Endodermal cell (in vitro differentiated cells): Measurements from ENCODE around the gene BBS12. TPM values are rescaled to one million over a fixed set of nuclear protein-coding genes. Genes with fewer than 3 reads are reported as not detected.

Experiments
- DNase-seq: peaks from one replicate; pipeline ENCODE4 v3.0.0-alpha.2; 2017
- H3K27ac ChIP-seq: 2 replicates; pipeline ENCODE4 v1.5.1; 2013; ENCODE audit warnings: mild to moderate bottlenecking, low read depth, low read length, moderate library complexity
- H3K27me3 ChIP-seq: 2 replicates; pipeline ENCODE4 v1.6.1; 2013; ENCODE audit warnings: mild to moderate bottlenecking, low read length, moderate library complexity; ENCODE audit not compliant: insufficient read depth, control insufficient read depth, poor library complexity, severe bottlenecking
- H3K36me3 ChIP-seq: 2 replicates; pipeline ENCODE4 v1.7.0; 2013; ENCODE audit warnings: mild to moderate bottlenecking, low read length, moderate library complexity; ENCODE audit not compliant: control insufficient read depth, insufficient read depth
- H3K4me1 ChIP-seq: one replicate; pipeline ENCODE4 v1.7.0; 2013; ENCODE audit warnings: low read length; ENCODE audit not compliant: control insufficient read depth, insufficient read depth
- H3K4me3 ChIP-seq: 2 replicates; pipeline ENCODE4 v1.5.1; 2013; ENCODE audit warnings: mild to moderate bottlenecking, low read length, moderate library complexity
- H3K9ac ChIP-seq: 2 replicates; pipeline ENCODE4 v1.6.1; 2013; ENCODE audit warnings: mild to moderate bottlenecking, low read length, moderate library complexity; ENCODE audit not compliant: poor library complexity, severe bottlenecking; ENCODE audit errors: extremely low read depth
- H3K9me3 ChIP-seq: 2 replicates; pipeline ENCODE4 v1.6.1; 2013; ENCODE audit warnings: mild to moderate bottlenecking, low read length, moderate library complexity; ENCODE audit not compliant: control insufficient read depth
- H3K27ac Mint-ChIP-seq: 2 replicates; pipeline ENCODE4 v1.8.0; 2020; ENCODE audit warnings: mixed read lengths
- H3K27me3 Mint-ChIP-seq: 2 replicates; pipeline ENCODE4 v1.8.0; 2021; ENCODE audit warnings: mild to moderate bottlenecking, mixed read lengths; ENCODE audit not compliant: insufficient read depth
- H3K36me3 Mint-ChIP-seq: 2 replicates; pipeline ENCODE4 v1.8.0; 2020; ENCODE audit warnings: low read depth, mixed read lengths
- H3K4me1 Mint-ChIP-seq: 2 replicates; pipeline ENCODE4 v1.8.0; 2020; ENCODE audit warnings: mixed read lengths
- H3K4me3 Mint-ChIP-seq: 2 replicates; pipeline ENCODE4 v1.8.0; 2020; ENCODE audit warnings: mild to moderate bottlenecking, moderate library complexity, mixed read lengths
- H3K9me3 Mint-ChIP-seq: 2 replicates; pipeline ENCODE4 v1.8.0; 2020; ENCODE audit warnings: mild to moderate bottlenecking, mixed read lengths
- WGBS, 2 experiments: methylation state at CpG; one replicate each; pipeline versions ENCODE4 v1.1.5 to v1.1.7; 2013; ENCODE audit warnings: missing lambda C conversion rate in 2 of 2, mixed read lengths in 1 of 2; ENCODE audit not compliant: insufficient coverage in 1 of 2, insufficient read length in 1 of 2; 5-methylcytosine and 5-hydroxymethylcytosine counted together
- total RNA-seq, 2 donors: library from RNA; stranded (reverse); fragmentation: NEBNext Ultra II Directional in 1 of 2; extraction: Animal tissue kit (Norgen Biotek cat#: 25700) in 1 of 2; gene quantifications; 2 replicates in 1 of 2; 3 replicates in 1 of 2; pipeline ENCODE4 v1.2.1, GENCODE V29; 2021
- TF ChIP-seq, protein P1 (sequence below): fragments of 200-600 bp; sonication (generic); conservative IDR thresholded peaks from 2 replicates; pipeline ENCODE4 v1.5.0; 2021; ENCODE audit warnings: antibody characterized with exemption, mild to moderate bottlenecking

Gene BBS12
- total RNA-seq, 2 donors from 2014 or later: 4.1 to 4.2 TPM

GRCh38 chr4:122747883-122748282 lies 15.4 kb downstream of the BBS12 start:
- H3K4me3 ChIP-seq: no peak overlapping the region
- Mint-ChIP-seq H3K27me3 (no peaks in the 10 kb centered on the region), H3K36me3 (no peaks in the 10 kb centered on the region), H3K27ac (no peak overlapping the region), H3K4me1 (no peaks in the 10 kb centered on the region), H3K4me3 (no peak overlapping the region), H3K9me3 (no peaks in the 10 kb centered on the region)
- H3K36me3 ChIP-seq: no peaks in the 10 kb centered on the region
- 83 to 100% methylated on average over 1 of the region's 1 CpG for WGBS, 2 experiments
- DNase-seq: no peak
- H3K27me3 ChIP-seq: no peaks in the 10 kb centered on the region
- TF ChIP-seq, protein P1, sequence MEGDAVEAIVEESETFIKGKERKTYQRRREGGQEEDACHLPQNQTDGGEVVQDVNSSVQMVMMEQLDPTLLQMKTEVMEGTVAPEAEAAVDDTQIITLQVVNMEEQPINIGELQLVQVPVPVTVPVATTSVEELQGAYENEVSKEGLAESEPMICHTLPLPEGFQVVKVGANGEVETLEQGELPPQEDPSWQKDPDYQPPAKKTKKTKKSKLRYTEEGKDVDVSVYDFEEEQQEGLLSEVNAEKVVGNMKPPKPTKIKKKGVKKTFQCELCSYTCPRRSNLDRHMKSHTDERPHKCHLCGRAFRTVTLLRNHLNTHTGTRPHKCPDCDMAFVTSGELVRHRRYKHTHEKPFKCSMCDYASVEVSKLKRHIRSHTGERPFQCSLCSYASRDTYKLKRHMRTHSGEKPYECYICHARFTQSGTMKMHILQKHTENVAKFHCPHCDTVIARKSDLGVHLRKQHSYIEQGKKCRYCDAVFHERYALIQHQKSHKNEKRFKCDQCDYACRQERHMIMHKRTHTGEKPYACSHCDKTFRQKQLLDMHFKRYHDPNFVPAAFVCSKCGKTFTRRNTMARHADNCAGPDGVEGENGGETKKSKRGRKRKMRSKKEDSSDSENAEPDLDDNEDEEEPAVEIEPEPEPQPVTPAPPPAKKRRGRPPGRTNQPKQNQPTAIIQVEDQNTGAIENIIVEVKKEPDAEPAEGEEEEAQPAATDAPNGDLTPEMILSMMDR: no peak
- H3K9ac ChIP-seq: no peak overlapping the region
- no peaks in the 10 kb centered on the region for H3K4me1 ChIP-seq
- no peaks in the 10 kb centered on the region for H3K9me3 ChIP-seq
- H3K27ac ChIP-seq: no peak overlapping the region

- Mint-ChIP-seq H3K4me1 (no peaks in the 10 kb centered on the region), H3K4me3 (no peak overlapping the region), H3K9me3 (no peaks in the 10 kb centered on the region), H3K27ac (no peak overlapping the region), H3K36me3 (no peaks in the 10 kb centered on the region), H3K27me3 (no peaks in the 10 kb centered on the region)
- WGBS, 2 experiments: 90 to 93% methylated on average over 4 to 5 of the region's 5 CpGs
- Histone ChIP-seq H3K9ac (no peak overlapping the region), H3K9me3 (no peaks in the 10 kb centered on the region), H3K27me3 (no peaks in the 10 kb centered on the region), H3K4me1 (no peaks in the 10 kb centered on the region), H3K27ac (no peak overlapping the region), H3K36me3 (no peaks in the 10 kb centered on the region), H3K4me3 (no peak overlapping the region)
- TF ChIP-seq, protein P1: no peak
- DNase-seq: no peak
Observed at GRCh38 chr4:122749704-122750454, 17.4 kb downstream of the BBS12 start.

DNA sequence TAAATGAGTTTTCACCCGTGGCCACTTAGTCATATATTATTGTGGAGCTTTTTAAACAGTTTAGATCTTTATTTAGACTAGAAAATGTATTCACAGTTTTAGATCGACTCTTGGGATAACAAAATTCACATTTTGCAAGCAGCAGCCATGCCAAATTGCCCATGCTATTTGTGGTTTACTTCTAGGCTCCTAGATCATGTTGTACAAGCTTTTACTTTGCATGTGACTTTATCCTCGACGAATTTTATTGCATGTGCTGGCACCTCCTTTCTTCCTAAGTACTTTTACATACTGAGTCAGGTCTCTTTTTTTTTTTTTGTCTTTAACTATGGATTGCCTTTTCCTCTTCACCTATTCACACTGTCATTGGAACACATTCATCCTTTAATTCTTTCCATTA lies 23.2 kb downstream of the BBS12 start:
- Mint-ChIP-seq H3K9me3 (no peaks in the 10 kb centered on the region), H3K27me3 (no peaks in the 10 kb centered on the region), H3K4me1 (peaks cover 3% of the 10 kb centered on the region)

More for the DNA sequence above, 23.2 kb downstream of the BBS12 start:
- Mint-ChIP-seq H3K27ac (no peak overlapping the region), H3K4me3 (no peak overlapping the region), H3K36me3 (no peaks in the 10 kb centered on the region)
- WGBS, 2 experiments: 87 to 88% methylated on average over 4 of the region's 4 CpGs
- no peaks in the 10 kb centered on the region for H3K9me3 ChIP-seq
- no peaks in the 10 kb centered on the region for H3K27me3 ChIP-seq
- no peak overlapping the region for H3K4me3 ChIP-seq
- TF ChIP-seq, protein P1: no peak
- H3K36me3 ChIP-seq: no peaks in the 10 kb centered on the region
- H3K9ac ChIP-seq: no peak overlapping the region
- no peaks in the 10 kb centered on the region for H3K4me1 ChIP-seq
- DNase-seq: no peak
- H3K27ac ChIP-seq: no peak overlapping the region
